ENCODE data around the gene ATP8B4.

- TF ChIP-seq, protein P1, sequence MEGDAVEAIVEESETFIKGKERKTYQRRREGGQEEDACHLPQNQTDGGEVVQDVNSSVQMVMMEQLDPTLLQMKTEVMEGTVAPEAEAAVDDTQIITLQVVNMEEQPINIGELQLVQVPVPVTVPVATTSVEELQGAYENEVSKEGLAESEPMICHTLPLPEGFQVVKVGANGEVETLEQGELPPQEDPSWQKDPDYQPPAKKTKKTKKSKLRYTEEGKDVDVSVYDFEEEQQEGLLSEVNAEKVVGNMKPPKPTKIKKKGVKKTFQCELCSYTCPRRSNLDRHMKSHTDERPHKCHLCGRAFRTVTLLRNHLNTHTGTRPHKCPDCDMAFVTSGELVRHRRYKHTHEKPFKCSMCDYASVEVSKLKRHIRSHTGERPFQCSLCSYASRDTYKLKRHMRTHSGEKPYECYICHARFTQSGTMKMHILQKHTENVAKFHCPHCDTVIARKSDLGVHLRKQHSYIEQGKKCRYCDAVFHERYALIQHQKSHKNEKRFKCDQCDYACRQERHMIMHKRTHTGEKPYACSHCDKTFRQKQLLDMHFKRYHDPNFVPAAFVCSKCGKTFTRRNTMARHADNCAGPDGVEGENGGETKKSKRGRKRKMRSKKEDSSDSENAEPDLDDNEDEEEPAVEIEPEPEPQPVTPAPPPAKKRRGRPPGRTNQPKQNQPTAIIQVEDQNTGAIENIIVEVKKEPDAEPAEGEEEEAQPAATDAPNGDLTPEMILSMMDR (IDR thresholded peaks at IDR 0.05; ENCODE audit: borderline replicate concordance, extremely low read depth, low read length, poor library complexity, severe bottlenecking) = no peak
- TF ChIP-seq EZH2 (IDR thresholded peaks at IDR 0.05; ENCODE audit: borderline replicate concordance, low read depth, low read length, severe bottlenecking) = no peak
These were observed 242.5 kb downstream of the ATP8B4 start for GRCh38 chr15:49876401-49877038.

All from DND-41 (cell line).